ENCODE data around the gene SV2C. TPM values are rescaled to one million over a fixed set of nuclear protein-coding genes. Genes with fewer than 3 reads are reported as not detected.
A peak's percentile ranks its signal among the peaks of the same experiment; 100 is the strongest.

SV2C gene
- total RNA-seq, 3 donors from 2014 or later, result 0.54 to 1.2 (median 0.58) TPM

- H3K36me3 ChIP-seq (ENCODE audit: low read depth), result no peaks in the 10 kb centered on the region
- no peak for ATAC-seq
- H3K4me1 ChIP-seq (ENCODE audit: low read depth), result no peaks in the 10 kb centered on the region
- no peaks in the 10 kb centered on the region for H3K9me3 ChIP-seq
- intact Hi-C loops (cut with DNase I, micrococcal nuclease), result no loop called here
- no peak for TF ChIP-seq CTCF (IDR thresholded peaks at IDR 0.05)
- no peak for DNase-seq
- no peak overlapping the region for H3K4me3 ChIP-seq
Observed at GRCh38 chr5:76192837-76193236, 109.7 kb downstream of the SV2C start.

- Histone ChIP-seq H3K4me3 (no peak overlapping the region), H3K4me1 (ENCODE audit: low read depth) (no peaks in the 10 kb centered on the region), H3K36me3 (ENCODE audit: low read depth) (no peaks in the 10 kb centered on the region), H3K9me3 (no peaks in the 10 kb centered on the region)
- TF ChIP-seq CTCF (IDR thresholded peaks at IDR 0.05), result no peak
- ATAC-seq, result no peak
- intact Hi-C loops (cut with DNase I, micrococcal nuclease), result no loop called here
- no peak for DNase-seq
Observed at GRCh38 chr5:76193635-76194034, 110.5 kb downstream of the SV2C start.

- ATAC-seq (no peak), DNase-seq (no peak)
- Histone ChIP-seq H3K4me3 (no peak overlapping the region), H3K9me3 (no peaks in the 10 kb centered on the region), H3K36me3 (ENCODE audit: low read depth) (no peaks in the 10 kb centered on the region), H3K4me1 (ENCODE audit: low read depth) (no peaks in the 10 kb centered on the region)
- no peak for TF ChIP-seq CTCF (IDR thresholded peaks at IDR 0.05)
- intact Hi-C loops (cut with DNase I, micrococcal nuclease), result no loop called here
Observed at GRCh38 chr5:76194340-76194739, 111.2 kb downstream of the SV2C start.

- no peak for DNase-seq
- peak; percentile 61 for ATAC-seq
- intact Hi-C loops (cut with DNase I, micrococcal nuclease), result no loop called here
- no peaks in the 10 kb centered on the region for H3K9me3 ChIP-seq
- no peaks in the 10 kb centered on the region for H3K36me3 ChIP-seq (ENCODE audit: low read depth)
- no peak for TF ChIP-seq CTCF (IDR thresholded peaks at IDR 0.05)
- no peaks in the 10 kb centered on the region for H3K4me1 ChIP-seq (ENCODE audit: low read depth)
- H3K4me3 ChIP-seq, result no peak overlapping the region
Observed at GRCh38 chr5:76196457-76196856, 113.3 kb downstream of the SV2C start.

GRCh38 chr5:76196886-76197489, 113.8 kb downstream of the SV2C start:
- TF ChIP-seq CTCF (IDR thresholded peaks at IDR 0.05), result no peak
- H3K9me3 ChIP-seq, result no peaks in the 10 kb centered on the region
- ATAC-seq (no peak), DNase-seq (no peak)
- H3K4me1 ChIP-seq (ENCODE audit: low read depth), result no peaks in the 10 kb centered on the region
- H3K36me3 ChIP-seq (ENCODE audit: low read depth), result no peaks in the 10 kb centered on the region
- intact Hi-C loops (cut with DNase I, micrococcal nuclease), result no loop called here
- no peak overlapping the region for H3K4me3 ChIP-seq

- TF ChIP-seq CTCF (IDR thresholded peaks at IDR 0.05), result no peak
- no peaks in the 10 kb centered on the region for H3K4me1 ChIP-seq (ENCODE audit: low read depth)
- peak; percentile 22 for ATAC-seq
- H3K36me3 ChIP-seq (ENCODE audit: low read depth), result no peaks in the 10 kb centered on the region
- H3K9me3 ChIP-seq, result no peaks in the 10 kb centered on the region
- intact Hi-C loops (cut with DNase I, micrococcal nuclease), result no loop called here
- DNase-seq, result no peak
- no peak overlapping the region for H3K4me3 ChIP-seq
Observed at GRCh38 chr5:76197726-76198125, 114.5 kb downstream of the SV2C start.

All from mucosa of descending colon (tissue), 3 donors.